Measurements from ENCODE around the gene ZPR1.
"Not testable (repeated sequence)": the region's sequence is repeated elsewhere in the genome, so short reads cannot be mapped to it uniquely, and the experiment has no call there.

The ZPR1 gene

DNA sequence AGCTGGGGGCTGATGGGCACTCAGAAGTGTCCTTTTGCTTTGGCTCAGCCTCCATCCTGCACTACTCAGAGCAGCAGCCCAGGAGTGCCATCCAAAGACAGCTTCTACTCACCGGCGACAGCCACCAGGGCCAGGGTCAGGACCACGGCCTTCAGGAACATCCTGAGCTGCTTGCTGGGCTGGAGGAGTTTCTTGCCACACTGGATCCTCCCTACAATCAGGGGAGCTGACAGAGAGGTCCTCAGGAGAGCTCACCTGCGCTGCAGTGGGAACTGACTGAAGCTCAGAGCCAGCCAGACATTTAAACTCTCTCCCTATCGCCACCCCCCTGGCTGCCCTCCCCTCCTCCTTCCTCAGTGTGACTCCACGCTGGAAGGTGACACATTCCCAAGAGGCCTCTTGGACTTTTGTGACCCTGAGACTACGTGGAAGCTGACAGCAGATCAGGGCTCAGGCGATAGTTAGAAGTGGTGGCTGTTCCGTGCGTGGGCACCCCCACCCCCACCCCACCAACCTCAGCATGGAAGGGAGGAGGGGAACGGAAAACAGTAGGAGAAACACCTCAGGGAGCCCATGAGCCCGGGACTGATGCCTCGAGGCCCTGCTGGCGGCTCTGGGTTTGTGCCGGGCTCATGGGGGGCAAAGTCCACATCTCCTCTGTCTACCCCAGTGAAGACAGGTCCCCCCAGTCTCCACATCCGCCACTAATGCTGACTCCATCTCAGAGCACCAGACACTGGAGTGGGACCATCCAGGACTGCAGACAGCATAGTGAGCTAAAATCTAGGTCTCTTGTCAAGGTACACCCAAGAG, 35.4 kb upstream of the ZPR1 start, which contains the start of gene APOA4:
Gene APOA4 (minus strand): TSS at position 274 of the 813 bp plus-strand sequence. CDS start 113 bp downstream, at position 161.
- DNase-seq, result no peak

DNA sequence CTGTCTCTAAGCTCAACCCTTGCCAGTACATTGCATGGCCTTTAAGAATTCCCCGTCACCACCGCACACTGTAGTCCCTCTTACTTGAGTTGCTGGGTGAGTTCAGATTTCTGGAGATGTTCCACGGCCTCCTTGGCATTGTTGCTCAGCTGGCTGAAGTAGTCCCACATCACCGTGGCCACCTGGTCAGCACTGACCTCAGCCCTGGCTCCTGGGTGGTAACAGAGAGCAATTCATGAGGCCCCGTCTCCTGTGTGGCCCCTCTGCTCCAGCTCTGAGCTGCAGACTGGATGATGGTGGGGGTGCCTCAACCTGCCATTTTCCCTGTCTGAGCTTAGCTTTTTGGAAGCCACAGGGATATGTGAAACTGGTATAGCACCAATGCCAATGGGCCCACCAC, 34.8 kb upstream of the ZPR1 start:
- DNase-seq, result no peak

DNA sequence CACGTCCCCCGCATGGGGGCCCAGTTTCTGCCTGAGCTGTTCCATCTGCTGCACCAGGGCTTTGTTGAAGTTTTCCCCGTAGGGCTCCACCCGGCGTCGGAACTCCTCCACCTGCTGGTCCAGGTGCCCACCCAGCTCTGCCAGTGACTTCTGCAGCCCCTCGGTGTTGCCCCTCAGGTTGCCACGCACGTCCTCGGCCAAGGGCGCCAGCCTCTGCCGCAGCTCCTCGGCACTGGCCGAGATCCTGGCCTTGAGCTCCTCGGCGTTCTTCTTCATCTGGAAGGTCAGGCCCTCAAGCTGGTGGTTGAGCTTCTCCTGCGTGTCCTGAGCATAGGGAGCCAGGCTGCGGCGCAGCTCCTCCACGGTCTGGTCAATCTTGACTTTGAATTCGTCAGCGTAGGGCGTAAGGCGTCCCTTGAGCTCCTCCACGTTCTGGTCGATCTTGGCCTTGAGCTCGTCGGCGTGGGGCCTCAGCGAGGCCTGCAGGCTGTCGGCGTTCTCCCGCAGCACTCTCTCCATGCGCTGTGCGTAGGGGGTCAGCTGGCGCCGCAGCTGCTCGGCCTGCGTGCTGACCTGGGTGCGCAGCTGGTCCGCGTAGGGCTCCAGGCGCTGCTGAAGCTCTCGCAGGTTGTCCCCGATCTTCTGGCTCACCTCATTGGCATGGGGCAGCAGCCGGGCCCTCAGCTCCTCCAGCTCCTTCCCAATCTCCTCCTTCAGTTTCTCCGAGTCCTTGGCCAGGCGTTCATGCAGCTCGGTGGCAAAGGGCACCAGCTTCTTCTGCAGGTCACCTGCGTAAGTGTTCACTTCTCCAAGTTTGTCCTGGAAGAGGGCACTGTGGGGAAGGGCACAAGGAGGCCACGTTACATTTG, 33.5 kb upstream of the ZPR1 start:
- no peak for DNase-seq

DNA sequence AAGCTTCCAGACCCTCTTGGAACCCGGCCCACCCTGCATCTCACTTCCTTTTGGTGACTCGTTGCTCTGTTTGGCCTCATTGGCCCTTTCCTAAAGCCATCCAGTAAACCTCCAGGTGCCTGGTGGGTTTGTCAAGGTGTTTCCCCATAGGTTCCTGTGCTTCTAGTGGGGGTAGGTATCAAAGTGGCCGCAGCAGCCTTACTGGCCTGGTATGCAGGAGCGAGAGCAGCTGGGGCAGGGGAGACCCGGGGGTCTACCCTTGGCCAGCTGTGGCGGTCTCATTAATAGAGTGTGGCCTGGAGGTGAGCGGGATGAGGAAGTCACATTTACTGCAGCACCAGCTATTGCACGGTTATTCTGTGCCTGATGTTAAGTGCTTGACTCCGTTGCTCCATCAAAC, 31.2 kb upstream of the ZPR1 start:
- DNase-seq, result no peak

DNA sequence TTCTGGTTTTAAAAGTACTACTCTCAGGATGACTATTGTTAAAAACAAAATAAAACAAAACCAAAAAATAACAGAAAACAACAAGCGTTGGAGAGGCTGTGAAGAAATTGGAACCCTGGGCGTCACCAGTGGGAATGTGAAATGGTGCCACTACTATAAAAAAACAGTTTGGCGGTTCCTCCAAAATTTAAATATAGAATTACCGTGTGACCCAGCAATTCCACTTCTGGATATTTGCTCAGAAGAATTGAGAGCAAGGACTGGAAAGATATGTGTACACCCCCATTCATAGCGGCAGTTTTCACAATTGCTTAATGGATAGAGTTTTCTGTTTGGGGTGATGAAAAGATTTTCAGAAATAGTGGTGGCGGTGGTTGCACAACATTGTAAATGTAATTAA, 26.7 kb upstream of the ZPR1 start:
- DNase-seq, result no peak

DNA sequence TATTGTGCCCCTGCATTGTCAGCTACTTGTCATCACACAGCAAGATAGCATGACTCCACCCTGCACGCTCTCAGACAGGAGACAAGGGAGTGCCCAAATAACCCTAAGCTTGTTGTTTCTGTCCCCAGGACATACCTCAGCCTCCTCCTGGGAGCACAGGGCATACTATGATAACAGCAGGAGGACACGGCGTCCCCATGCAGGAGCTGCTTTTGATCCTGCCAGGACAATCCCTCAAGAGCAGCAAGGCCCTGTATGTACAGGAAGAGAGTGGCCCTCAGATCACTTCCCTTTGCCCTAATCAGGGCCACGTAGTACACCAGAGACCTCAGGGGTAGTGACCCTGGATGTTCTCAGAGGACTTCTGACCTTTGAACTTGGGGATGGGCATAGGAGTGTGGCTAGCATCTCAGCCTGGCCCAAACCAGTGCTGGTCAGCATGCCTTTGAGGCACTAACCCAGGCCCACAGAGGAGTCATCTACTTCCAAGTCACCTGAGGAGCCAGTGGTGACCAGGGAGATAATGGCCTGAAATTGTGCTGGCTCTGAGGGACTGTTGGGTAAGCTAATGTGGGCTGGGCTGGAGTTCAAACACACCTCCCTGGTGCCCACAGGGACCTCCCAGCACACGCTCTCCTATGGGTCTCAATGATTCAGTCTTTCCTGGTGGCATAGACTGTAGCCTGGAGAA, 26.1 kb upstream of the ZPR1 start:
- no peak for DNase-seq

DNA sequence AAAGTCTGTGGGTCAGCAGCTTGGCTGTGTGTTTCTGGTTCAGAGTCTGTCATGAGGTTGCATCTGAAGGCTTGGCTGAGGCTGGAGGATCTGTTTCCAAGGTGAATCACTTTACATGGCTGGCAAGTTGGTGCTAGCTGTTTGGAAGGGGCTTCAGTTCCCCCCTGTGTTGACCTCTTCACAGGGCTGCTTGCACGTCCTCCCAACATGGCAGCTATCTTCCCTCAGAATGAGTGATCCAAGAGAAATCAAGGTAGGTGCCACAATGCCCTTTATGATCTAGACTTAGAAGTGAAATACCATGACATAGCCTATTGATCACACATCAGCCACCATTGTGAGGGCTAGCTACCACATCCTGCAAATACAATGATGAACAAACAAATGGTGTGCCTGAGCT, 25.3 kb upstream of the ZPR1 start:
- no peak for DNase-seq

DNA sequence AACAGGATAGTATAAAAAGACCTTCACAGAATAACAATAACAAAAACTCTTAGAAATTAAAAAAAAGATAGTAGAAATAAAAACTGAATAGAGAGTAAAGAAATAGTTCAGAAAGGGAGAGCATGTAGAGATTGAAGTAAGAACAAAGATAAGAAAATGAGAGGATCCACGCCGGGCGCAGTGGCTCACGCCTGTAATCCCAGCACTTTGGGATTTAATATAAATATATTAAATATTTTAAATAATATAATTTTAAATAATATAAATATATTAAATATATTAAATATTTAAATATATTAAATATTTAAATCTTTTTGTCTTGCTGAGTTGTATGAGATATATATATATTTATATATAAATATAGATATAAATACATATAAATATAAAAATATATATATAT, 24.3 kb upstream of the ZPR1 start:
- no peak for DNase-seq

DNA sequence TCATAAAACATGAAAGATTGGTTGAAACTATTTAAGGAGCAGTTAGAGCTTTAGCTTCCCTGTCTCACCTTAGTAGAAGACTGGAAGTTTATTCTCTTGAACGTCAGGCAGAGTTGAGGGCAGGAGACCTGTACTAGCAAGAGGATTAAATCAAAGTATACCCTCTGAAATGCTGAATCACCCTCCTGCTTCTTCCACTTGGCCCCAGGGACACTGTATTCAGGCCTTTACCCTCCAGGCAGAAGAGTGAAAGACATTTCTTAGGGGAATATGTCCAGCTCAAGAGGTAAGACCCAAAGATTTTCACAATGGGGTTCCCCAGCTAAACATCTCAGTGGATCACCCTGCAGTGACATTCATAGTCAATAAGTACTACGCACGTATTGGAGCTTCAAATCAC, 23.4 kb upstream of the ZPR1 start:
- no peak for DNase-seq

DNA sequence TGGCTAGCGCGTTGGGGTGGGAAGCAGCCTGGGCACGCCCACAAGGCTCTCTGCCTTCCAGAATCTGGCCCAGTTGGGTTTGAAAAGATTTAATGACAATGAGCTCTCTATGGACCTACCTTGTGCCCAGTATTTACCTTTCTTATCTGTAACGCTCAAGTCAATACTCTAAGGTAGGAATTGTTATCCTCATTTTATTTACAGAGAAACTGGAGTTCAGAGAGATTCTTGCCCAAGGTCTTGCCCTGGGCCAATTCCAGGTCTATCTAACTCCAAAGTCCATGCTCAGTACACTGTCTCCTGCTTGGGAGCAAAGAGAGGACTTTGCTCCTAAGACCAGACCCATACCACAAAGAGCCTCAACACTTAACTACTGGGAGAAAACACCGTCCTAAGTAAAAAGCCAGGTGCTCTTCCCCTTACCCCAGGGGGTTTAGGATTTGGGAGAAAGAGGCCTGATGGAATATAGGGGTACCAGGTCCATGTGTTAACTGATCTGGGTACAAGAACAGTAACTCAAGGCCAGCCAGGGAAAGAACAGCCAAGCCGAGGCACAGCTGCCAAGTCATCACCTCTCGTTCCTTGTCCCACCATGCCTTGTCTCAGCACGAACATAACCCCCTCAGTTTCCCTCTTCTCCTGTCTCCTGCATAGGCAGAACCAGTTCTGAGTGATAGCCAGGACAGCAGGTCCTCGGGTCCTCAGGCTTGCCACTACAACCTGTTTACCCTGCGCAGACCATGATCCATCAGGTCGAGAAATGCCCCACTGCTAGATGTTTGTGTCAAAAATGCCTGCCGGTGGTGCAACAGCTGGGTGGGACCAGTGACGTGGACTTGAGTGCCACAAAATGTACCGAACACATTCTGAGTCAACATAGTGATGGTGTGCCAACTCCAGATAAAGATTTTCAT, 20.7 kb upstream of the ZPR1 start:
- DNase-seq, result no peak

DNA sequence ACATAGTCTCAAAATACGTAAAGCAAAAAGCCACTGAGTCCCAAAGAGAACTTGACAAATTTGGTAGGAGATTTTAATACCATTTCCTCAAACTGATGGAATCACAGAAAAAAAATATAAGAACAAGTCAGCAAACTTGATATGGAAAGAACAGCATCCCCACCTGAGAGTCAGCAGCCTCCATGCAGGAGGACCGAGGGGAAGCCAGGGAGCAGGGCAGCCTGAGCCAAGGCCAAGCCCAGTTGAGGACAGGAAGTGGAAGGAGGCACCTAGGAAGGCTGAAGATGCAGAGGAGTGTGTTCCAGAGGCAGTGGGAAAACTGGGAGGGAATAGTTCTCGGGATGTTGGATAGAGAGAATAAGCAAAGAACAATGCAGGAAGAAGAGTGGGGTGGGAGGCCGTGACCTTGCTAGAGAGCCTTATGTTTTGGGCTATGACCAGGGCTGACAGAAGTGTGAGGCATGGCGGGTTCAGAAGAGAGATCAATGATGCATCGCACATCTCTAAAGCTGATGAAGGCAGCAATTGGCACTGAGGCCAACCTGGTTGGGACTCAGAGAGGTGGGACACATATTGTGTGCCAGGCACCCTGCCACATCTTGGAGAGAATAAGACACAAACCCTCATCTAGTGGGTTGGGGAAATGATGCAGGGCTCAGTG, 19.9 kb upstream of the ZPR1 start:
- no peak for DNase-seq

DNA sequence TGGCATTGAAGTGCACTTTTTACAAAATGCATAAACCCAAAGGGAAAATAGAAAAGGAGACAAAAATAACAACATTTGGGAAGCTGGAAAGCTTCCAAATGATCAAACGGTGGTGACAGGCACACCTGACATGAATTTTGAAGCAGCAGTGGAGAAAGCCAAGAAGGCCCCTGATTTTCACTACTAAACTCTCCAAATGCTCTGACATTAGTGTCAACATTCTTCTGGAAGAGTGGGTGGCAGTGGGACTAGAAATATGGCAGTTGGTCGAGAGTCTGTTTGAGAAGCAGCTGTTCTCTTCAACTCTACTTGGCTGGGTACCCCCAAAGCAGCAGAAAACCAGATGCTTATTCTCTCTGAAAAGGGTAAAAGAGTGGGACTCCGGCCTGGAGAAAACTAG, 16.2 kb upstream of the ZPR1 start:
- no peak for DNase-seq

DNA sequence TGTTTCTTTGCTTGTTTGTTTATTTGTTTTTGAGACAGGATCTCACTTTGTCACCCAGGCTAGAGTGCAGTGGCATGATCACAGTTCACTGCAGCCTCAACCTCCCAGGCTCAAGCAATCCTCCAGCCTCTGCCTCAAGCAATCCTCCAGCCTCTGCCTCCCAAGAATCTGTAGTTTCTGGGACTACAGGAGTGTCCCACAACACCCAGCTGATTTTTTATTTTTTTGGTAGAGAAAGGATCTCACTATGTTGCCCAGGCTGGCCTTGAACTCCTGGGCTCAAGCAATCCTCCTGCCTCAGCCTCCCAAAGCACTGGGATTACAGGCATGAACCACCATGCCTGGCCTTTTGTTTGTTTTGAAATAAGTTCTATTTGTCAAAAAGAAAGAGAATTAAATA, 13.8 kb upstream of the ZPR1 start:
- not testable (repeated sequence) for DNase-seq

DNA sequence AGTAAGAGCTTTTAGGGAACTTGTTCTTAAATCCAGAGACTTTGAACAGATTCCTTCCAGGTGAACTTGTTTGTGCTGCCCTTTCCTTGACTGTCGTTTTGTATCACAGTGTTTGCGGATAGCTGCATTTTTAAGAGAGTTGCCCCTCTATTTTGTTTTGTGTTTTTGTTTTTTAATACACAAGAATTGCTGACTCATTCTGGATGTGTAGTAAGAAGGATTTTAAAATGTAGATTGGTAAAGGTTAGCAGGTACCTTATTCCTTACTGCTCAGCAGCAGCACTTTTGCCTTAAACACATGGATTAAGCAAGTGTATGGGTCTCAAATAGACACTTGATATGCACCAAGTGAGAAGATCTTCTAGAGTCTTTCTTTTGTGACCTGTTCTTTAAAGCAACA, 12.8 kb upstream of the ZPR1 start:
- no peak for DNase-seq

DNA sequence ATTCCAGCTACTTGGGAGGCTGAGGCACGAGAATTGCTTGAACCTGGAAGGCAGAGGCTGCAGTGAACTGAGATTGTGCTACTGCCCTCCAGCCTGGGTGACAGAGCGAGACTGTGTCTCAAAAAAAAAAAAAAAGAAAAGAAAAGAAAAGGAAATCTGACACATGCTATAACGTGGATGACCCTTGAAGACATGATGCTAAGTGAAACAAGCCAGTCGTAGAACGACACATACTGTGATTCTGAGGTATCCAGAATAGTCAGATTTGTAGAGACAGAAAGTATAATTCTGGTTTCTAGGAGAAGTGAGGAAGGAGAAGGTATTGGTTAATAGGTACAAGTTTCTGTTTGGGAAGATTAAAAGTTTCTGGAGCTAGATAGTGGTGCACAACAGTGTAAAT, 10.5 kb upstream of the ZPR1 start:
- no peak for DNase-seq

DNA sequence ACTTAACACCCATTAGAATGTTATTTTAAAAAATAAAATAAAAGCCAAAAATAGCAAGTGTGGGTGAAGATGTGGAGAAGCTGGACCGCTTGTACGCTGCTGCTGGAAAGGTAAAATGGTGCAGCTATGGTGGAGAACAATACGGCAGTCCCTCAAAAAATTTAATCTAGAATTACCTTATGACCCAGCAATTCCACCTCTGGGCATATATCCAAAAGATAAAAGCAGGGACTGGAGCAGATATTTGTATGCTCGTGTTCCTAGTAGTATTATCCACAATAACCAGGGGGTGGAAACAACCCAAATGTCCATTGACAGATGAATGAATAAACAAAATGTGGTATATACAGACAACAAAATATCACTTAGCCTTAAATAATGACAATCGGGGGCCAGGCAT, 10.0 kb upstream of the ZPR1 start:
- no peak for DNase-seq

DNA sequence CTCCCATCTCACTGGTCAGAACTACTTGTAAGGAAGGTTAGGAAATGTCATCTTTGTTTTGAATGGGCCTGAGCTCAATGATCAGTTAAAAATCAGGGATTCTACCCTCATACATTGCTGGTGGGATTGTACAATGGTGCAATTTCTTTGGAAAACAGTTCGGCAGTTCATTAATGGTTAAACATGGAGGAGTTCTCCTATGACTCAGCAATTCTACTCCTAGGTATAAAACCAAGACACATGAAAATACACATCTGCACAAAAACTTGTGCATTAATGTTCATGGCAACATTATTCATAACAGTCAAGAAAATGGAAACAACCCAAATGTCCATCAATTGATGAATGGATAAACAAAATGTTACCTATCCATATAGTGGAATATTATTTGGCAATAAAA, 8.7 kb upstream of the ZPR1 start:
- DNase-seq, result no peak

DNA sequence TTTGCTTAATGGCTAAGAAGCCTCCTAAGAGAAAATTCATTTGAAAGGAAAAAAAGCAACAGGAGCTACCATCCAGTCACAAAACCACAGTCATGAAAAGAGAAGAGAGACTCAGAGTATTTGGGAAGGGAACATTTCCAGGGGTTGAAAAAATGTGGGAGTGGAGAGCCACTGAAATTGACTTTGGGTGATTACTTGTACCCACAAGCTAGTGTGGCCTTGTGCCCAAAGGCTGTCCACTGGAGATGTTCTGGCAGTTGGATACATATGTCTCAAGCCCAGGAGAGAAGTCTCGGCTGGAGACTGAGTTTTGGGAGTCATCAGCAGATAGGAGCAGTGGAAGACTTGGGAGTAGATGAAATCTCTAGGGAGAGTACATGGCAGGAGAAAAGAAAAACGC, 7.0 kb upstream of the ZPR1 start:
- DNase-seq, result no peak

DNA sequence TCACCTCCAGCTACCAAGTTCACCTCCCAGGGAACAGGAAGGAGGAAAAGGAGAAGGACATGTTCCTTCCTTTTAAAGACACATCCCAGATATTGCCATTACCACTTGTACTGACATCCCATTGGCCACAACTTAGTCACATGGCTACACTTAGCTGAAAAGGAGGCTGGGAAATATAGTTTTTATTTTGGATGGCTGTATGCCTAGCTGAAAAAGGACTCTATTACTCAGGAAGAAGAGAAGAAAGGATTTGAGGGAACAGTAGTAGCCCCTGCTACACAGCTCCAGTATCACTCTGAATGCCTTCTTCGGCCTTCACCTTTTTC, 5.9 kb upstream of the ZPR1 start:
- DNase-seq, result no peak

DNA sequence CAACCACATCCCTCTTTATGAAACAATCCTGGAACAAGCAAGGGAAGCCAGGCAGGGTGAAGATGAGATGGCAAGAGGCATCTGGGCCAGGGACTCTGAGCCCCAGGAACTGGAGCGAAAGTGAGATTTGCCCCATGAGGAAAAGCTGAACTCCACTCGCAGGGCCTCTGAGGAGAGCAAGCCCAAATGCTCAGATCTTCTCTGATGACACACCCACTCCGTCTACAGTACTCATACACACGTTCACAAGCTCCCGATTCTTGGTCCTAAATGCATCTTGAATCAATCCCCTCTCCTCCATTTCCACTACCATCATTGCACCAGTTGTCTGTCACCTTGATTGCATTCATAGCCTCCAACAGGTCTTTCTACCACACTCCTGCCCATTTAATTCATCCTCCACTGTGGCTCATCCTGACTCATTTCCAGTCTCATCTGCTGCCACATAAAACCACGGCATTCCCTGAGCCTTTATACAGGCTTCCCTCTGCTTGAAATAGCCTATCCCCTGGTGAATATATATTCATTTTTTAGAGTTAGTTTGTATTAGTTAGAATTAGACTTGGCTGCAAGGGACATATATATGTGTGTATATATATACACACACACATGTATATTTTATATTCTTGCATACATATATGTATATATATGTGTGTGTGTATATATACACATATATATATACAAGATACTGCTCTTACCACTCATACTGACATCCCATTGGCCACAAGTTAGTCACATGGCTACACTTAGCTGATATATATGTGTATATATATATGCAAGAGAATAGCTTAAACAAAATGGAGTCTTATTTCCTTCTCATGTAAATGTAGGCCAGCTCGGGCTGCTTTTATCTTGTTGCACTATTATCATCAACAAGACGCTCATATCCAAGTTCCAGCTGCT, 5.3 kb upstream of the ZPR1 start:
- no peak for DNase-seq
